Uterus (tissue), 4 donors: ENCODE results near the gene ATP9B. TPM values are rescaled to one million over a fixed set of nuclear protein-coding genes. Genes with fewer than 3 reads are reported as not detected.
A peak's percentile ranks its signal among the peaks of the same experiment; 100 is the strongest.

ENCODE experiments used
- DNase-seq, 2 donors: peaks; one replicate each; pipeline ENCODE4 v3.0.0-alpha.2; 2019 to 2020
- H3K27ac ChIP-seq, 2 donors: fragments of 200-600 bp; sonication (generic); 1 replicate in 1 of 2; 2 replicates in 1 of 2; pipeline ENCODE4 v1.5.1; 2016 to 2018
- H3K27me3 ChIP-seq, 2 donors: fragments of 200-600 bp; sonication (generic); one replicate each; pipeline ENCODE4 v1.5.1; 2018 to 2019; ENCODE audit warnings: control low read depth in 1 of 2
- H3K36me3 ChIP-seq, 2 donors: fragments of 200-600 bp; sonication (generic); one replicate each; pipeline ENCODE4 v1.5.1; 2019; ENCODE audit warnings: control low read depth in 1 of 2
- H3K4me1 ChIP-seq, 2 donors: fragments of 200-600 bp; sonication (generic); one replicate each; pipeline ENCODE4 v1.5.1; 2018 to 2019; ENCODE audit warnings: control low read depth in 1 of 2
- H3K4me3 ChIP-seq, 2 donors: fragments of 200-600 bp; sonication (generic); 1 replicate in 1 of 2; 2 replicates in 1 of 2; pipeline ENCODE4 v1.5.1; 2018 to 2019; ENCODE audit warnings: mild to moderate bottlenecking in 1 of 2
- H3K9me3 ChIP-seq, 2 donors: fragments of 200-600 bp; sonication (generic); one replicate each; pipeline ENCODE4 v1.5.1; 2019; ENCODE audit warnings: control low read depth in 1 of 2
- CTCF ChIP-seq, 4 experiments: fragments of 200-600 bp in 2 of 4; fragments of 450-650 bp in 2 of 4; sonication (generic) in 2 of 4; IDR thresholded peaks; one replicate each; pipeline ENCODE4 v1.5.1; 2016 to 2019; ENCODE audit warnings: antibody characterized with exemption in 4 of 4, mild to moderate bottlenecking in 2 of 4, moderate library complexity in 1 of 4
- POLR2A ChIP-seq, 2 donors: fragments of 450-650 bp; IDR thresholded peaks; one replicate each; pipeline ENCODE4 v1.6.1; 2016; ENCODE audit warnings: antibody characterized with exemption in 2 of 2, mild to moderate bottlenecking in 1 of 2, moderate library complexity in 1 of 2
- intact Hi-C: fragments of 100-400 bp; cut with DNase I; formaldehyde crosslinking; loops from one replicate; pipeline ENCODE4 v1.15.1; 2023; ENCODE audit warnings: low total_unique reads
- total RNA-seq, 4 donors: library from RNA; depleted of rRNA in 3 of 4; stranded (reverse); fragments of >200 nt in 3 of 4; gene quantifications; one replicate each; pipeline versions ENCODE4 v1.1.0 to v1.2.4, GENCODE V29; 2014 to 2023
- donor health status: DM: yes; HTN: yes; CAD: no.

Gene ATP9B
- total RNA-seq, 4 donors from 2014 or later, result 18.2 to 111 (median 70.3) TPM

- no peaks in the 10 kb centered on the region for H3K9me3 ChIP-seq
- intact Hi-C loops, result no loop called here
- no peaks in the 10 kb centered on the region for H3K36me3 ChIP-seq
- no peak for DNase-seq
- no peak for TF ChIP-seq POLR2A (IDR thresholded peaks at IDR 0.05)
- TF ChIP-seq CTCF (IDR thresholded peaks at IDR 0.05), result no peak
- H3K4me3 ChIP-seq, result no peak overlapping the region
- no peak overlapping the region for H3K27ac ChIP-seq
- no peaks in the 10 kb centered on the region for H3K4me1 ChIP-seq
- no peaks in the 10 kb centered on the region for H3K27me3 ChIP-seq
Observed at GRCh38 chr18:79241755-79242154, 172.6 kb downstream of the ATP9B start.

GRCh38 chr18:79242246-79242645 is 173.1 kb downstream of the ATP9B start:
- Histone ChIP-seq H3K27ac (no peak overlapping the region), H3K9me3 (no peaks in the 10 kb centered on the region), H3K36me3 (no peaks in the 10 kb centered on the region), H3K4me3 (no peak overlapping the region), H3K27me3 (no peaks in the 10 kb centered on the region), H3K4me1 (no peaks in the 10 kb centered on the region)
- no peak for DNase-seq
- intact Hi-C loops, result no loop called here
- TF ChIP-seq POLR2A (IDR thresholded peaks at IDR 0.05) (no peak), CTCF (IDR thresholded peaks at IDR 0.05) (no peak)

GRCh38 chr18:79245517-79246001 is 176.4 kb downstream of the ATP9B start:
- intact Hi-C loops, result no loop called here
- DNase-seq, result no peak
- no peak overlapping the region for H3K27ac ChIP-seq

GRCh38 chr18:79246309-79247108 is 177.3 kb downstream of the ATP9B start:
- TF ChIP-seq POLR2A (IDR thresholded peaks at IDR 0.05) (no peak), CTCF (IDR thresholded peaks at IDR 0.05) (peak; percentile 78 to 94 (median 86))
- Histone ChIP-seq H3K4me1 (no peaks in the 10 kb centered on the region), H3K36me3 (no peaks in the 10 kb centered on the region), H3K27me3 (no peaks in the 10 kb centered on the region), H3K27ac (no peak overlapping the region), H3K9me3 (no peaks in the 10 kb centered on the region), H3K4me3 (no peak overlapping the region)
- peak; percentile 25 to 61 for DNase-seq
- intact Hi-C loops, result no loop called here

More at GRCh38 chr18:79245517-79246001, 176.4 kb downstream of the ATP9B start:
- Histone ChIP-seq H3K36me3 (no peaks in the 10 kb centered on the region), H3K27me3 (no peaks in the 10 kb centered on the region), H3K4me3 (no peak overlapping the region), H3K4me1 (no peaks in the 10 kb centered on the region), H3K9me3 (no peaks in the 10 kb centered on the region)
- TF ChIP-seq POLR2A (IDR thresholded peaks at IDR 0.05) (no peak), CTCF (IDR thresholded peaks at IDR 0.05) (no peak)

GRCh38 chr18:79248495-79249060 is 179.4 kb downstream of the ATP9B start:
- H3K27me3 ChIP-seq, result no peaks in the 10 kb centered on the region
- no peak for DNase-seq
- TF ChIP-seq CTCF (IDR thresholded peaks at IDR 0.05) (no peak), POLR2A (IDR thresholded peaks at IDR 0.05) (no peak)
- no peak overlapping the region for H3K27ac ChIP-seq
- no peaks in the 10 kb centered on the region for H3K4me1 ChIP-seq
- intact Hi-C loops, result no loop called here
- no peak overlapping the region for H3K4me3 ChIP-seq
- no peaks in the 10 kb centered on the region for H3K36me3 ChIP-seq
- H3K9me3 ChIP-seq, result no peaks in the 10 kb centered on the region
